PC-9 (cell line): ENCODE measurements around the gene SFSWAP. TPM values are rescaled to one million over a fixed set of nuclear protein-coding genes. Genes with fewer than 3 reads are reported as not detected.

Source experiments
- BruUV-seq: library from RNA; stranded (reverse); fragments of 400-500 nt; replicated peaks from 2 replicates; lab custom pipeline; 2021; lab: Mats Ljungman, UMichigan
- CTCF ChIA-PET: fragments of 300-600 bp; sonication (Branson Sonifier 250); formaldehyde crosslinking; loops from one replicate; lab custom pipeline; 2022; ENCODE audit warnings: antibody characterized with exemption; lab: Charles Lee
- POLR2A ChIA-PET: fragments of 300-600 bp; sonication (Branson Sonifier 250); formaldehyde crosslinking; loops from one replicate; lab custom pipeline; 2022; ENCODE audit warnings: antibody characterized with exemption; ENCODE audit not compliant: unreplicated experiment; lab: Charles Lee
- DNase-seq, 2 experiments: peaks; one replicate each; pipeline versions ENCODE4 v3.0.0 to v3.0.0-alpha.2; 2015 to 2022; ENCODE audit warnings: mixed read lengths in 1 of 2
- H2AFZ ChIP-seq: fragments of 200-600 bp; sonication (generic); 2 replicates; pipeline ENCODE4 v1.8.1; 2017; ENCODE audit warnings: antibody characterized with exemption
- H3F3A ChIP-seq: fragments of 200-600 bp; sonication (generic); 2 replicates; pipeline ENCODE4 v1.8.1; 2017; ENCODE audit warnings: antibody characterized with exemption, mild to moderate bottlenecking, low read depth; ENCODE audit not compliant: insufficient read depth
- H3K27ac ChIP-seq: fragments of 200-600 bp; sonication (generic); 2 replicates; pipeline ENCODE4 v1.6.1; 2016; ENCODE audit warnings: mixed run types
- H3K27me3 ChIP-seq: fragments of 200-600 bp; sonication (generic); 2 replicates; pipeline ENCODE4 v1.6.1; 2016; ENCODE audit warnings: low read depth, mixed run types; ENCODE audit not compliant: insufficient read depth
- H3K36me3 ChIP-seq: fragments of 200-600 bp; sonication (generic); 2 replicates; pipeline ENCODE4 v1.6.1; 2016; ENCODE audit warnings: low read depth, mixed run types
- H3K4me1 ChIP-seq: fragments of 200-600 bp; sonication (generic); replicated peaks from 2 replicates; pipeline ENCODE4 v1.6.1; 2016; ENCODE audit warnings: mixed run types; ENCODE audit not compliant: insufficient read depth
- H3K4me2 ChIP-seq: fragments of 200-600 bp; sonication (generic); 2 replicates; pipeline ENCODE4 v1.6.1; 2017; ENCODE audit warnings: mixed run types
- H3K4me3 ChIP-seq: fragments of 200-600 bp; sonication (generic); 2 replicates; pipeline ENCODE4 v1.6.1; 2016; ENCODE audit warnings: mixed run types
- H3K79me2 ChIP-seq: fragments of 200-600 bp; sonication (generic); 2 replicates; pipeline ENCODE4 v1.6.1; 2017; ENCODE audit warnings: low read depth, mixed run types
- H3K9me2 ChIP-seq: fragments of 200-600 bp; sonication (generic); 2 replicates; pipeline ENCODE4 v1.8.1; 2017; ENCODE audit warnings: mild to moderate bottlenecking; ENCODE audit not compliant: insufficient read depth
- H3K9me3 ChIP-seq: fragments of 200-600 bp; sonication (generic); 2 replicates; pipeline ENCODE4 v1.8.1; 2016; ENCODE audit warnings: low read depth; ENCODE audit not compliant: insufficient read depth
- H4K20me1 ChIP-seq: fragments of 200-600 bp; sonication (generic); 2 replicates; pipeline ENCODE4 v1.8.1; 2017; ENCODE audit not compliant: insufficient read depth
- CTCF ChIP-seq: fragments of 200-600 bp; sonication (generic); conservative IDR thresholded peaks from 2 replicates; pipeline ENCODE4 v1.6.1; 2017; ENCODE audit warnings: mixed run types, antibody characterized with exemption, mild to moderate bottlenecking, moderate library complexity
- EZH2 ChIP-seq: fragments of 200-600 bp; sonication (generic); IDR thresholded peaks from 2 replicates; pipeline ENCODE4 v1.8.0; 2017; ENCODE audit warnings: antibody characterized with exemption, low read depth
- intact Hi-C: fragments of 100-400 bp; cut with micrococcal nuclease; formaldehyde crosslinking; loops from one replicate; pipeline ENCODE4 v1.10.0; 2022; ENCODE audit not compliant: unreplicated experiment
- total RNA-seq: library from RNA; stranded (reverse); gene quantifications from 2 replicates; pipeline ENCODE4 v1.2.3, GENCODE V29; 2021

SFSWAP gene
- total RNA-seq, 1 experiment from 2014 or later, result 40.7 TPM

- H3K27me3 ChIP-seq, result no peaks in the 10 kb centered on the region
- H3F3A ChIP-seq, result peaks cover 38% of the 10 kb centered on the region
- peaks cover 14% of the 10 kb centered on the region; the same call in 1 of the 2 replicates for H3K79me2 ChIP-seq
- no peak overlapping the region for H2AFZ ChIP-seq
- no peaks in the 10 kb centered on the region for H3K9me3 ChIP-seq
- no peak for DNase-seq
- intact Hi-C loops, result no loop called here
- CTCF ChIA-PET, result no interaction called here
- no peaks in the 10 kb centered on the region for H3K9me2 ChIP-seq
- no peak overlapping the region for H3K27ac ChIP-seq
- 0 out of 2 replicates have a peak, but pooled peaks cover 3% of the 10 kb centered on the region for H4K20me1 ChIP-seq
- BruUV-seq, result no TSS peak
- peaks cover 18% of the 10 kb centered on the region; the same call in 1 of the 2 replicates for H3K36me3 ChIP-seq
- peaks cover 23% of the 10 kb centered on the region for H3K4me1 ChIP-seq
- no peak overlapping the region for H3K4me2 ChIP-seq
- no peak overlapping the region for H3K4me3 ChIP-seq
- POLR2A ChIA-PET, result no interaction called here
- TF ChIP-seq CTCF, result no peak
- no peak for TF ChIP-seq EZH2
Measured at GRCh38 chr12:131735153-131735456, 24.2 kb downstream of the SFSWAP start.

DNA sequence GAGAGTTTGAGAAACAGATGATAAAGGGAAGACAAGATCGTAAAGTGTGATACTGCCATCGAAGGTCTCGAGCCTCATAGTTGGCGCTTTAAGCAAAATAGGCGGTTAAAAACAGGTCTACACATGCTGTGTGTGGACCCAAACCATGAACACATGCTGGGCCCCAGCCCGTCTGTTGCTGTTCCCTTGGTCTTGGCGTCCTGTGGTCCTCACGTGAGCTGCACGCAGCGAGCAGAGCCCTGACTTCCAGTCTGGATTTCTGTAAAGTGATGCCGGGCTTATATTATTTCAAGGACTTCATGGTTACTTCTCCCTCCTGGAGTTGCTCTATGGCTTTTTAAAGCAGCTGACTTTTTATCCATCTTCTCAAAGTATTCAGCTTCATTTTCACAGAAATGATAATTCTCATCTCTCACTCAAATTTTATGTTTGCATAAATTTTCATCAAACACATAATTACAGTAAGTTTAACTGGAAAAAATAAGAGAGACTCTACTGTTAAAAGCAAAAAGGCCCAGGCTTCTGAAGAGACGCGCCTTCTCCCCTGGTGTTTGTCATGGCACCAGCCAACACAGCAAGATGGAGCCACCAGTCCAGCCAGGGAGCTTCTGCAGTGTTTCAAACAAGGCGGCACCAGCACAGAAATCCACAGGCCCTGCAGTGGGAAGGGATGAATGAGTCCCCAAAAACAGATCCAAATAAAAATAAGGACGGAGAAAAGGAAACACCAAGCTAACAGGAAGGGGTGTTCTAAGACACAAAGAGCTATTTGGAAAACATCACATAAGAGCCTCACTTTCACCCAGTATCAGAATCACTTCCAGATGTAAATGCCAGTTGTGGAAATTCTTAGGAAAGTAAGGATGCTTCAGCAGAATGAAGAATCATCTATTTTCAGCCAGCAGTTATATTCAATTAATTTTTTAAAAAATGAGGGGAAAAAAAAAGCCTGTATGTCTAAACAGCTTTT is 24.9 kb downstream of the SFSWAP start:
- H3K4me1 ChIP-seq, result peaks cover 23% of the 10 kb centered on the region
- no peaks in the 10 kb centered on the region for H3K9me3 ChIP-seq
- peak overlapping the region; percentile 60 for H3K27ac ChIP-seq
- ChIA-PET POLR2A (no interaction called here), CTCF (no interaction called here)
- no peak for TF ChIP-seq EZH2
- no peak for TF ChIP-seq CTCF
- peak overlapping the region; percentile 86; the same call in 1 of the 2 replicates for H3K4me2 ChIP-seq
- no peak for DNase-seq
- peaks cover 24% of the 10 kb centered on the region for H3K36me3 ChIP-seq
- H3F3A ChIP-seq, result peaks cover 38% of the 10 kb centered on the region
- H3K79me2 ChIP-seq, result peaks cover 15% of the 10 kb centered on the region; the same call in 1 of the 2 replicates
- 0 out of 2 replicates have a peak, but pooled peaks cover 3% of the 10 kb centered on the region for H4K20me1 ChIP-seq
- intact Hi-C loops, result loop anchor here (2.0 kb wide), 2 partner anchors 49 to 95 kb away; no protein-coding TSS in a partner anchor
- H3K4me3 ChIP-seq, result no peak overlapping the region
- H3K9me2 ChIP-seq, result no peaks in the 10 kb centered on the region
- H3K27me3 ChIP-seq, result no peaks in the 10 kb centered on the region
- no peak overlapping the region for H2AFZ ChIP-seq
- BruUV-seq, result no TSS peak

- H3F3A ChIP-seq, result peaks cover 38% of the 10 kb centered on the region
- no peaks in the 10 kb centered on the region for H3K9me3 ChIP-seq
- peak overlapping the region; percentile 60 for H3K27ac ChIP-seq
- H2AFZ ChIP-seq, result no peak overlapping the region; the same call in 1 of the 2 replicates
- no peaks in the 10 kb centered on the region for H3K9me2 ChIP-seq
- H3K4me3 ChIP-seq, result peak overlapping the region; percentile 26; the same call in 1 of the 2 replicates
- TSS peak; percentile 81 for BruUV-seq
- peak overlapping the region; percentile 86 for H3K4me2 ChIP-seq
- CTCF ChIA-PET, result no interaction called here
- DNase-seq, result no peak
- no peaks in the 10 kb centered on the region for H4K20me1 ChIP-seq
- H3K27me3 ChIP-seq, result no peaks in the 10 kb centered on the region
- intact Hi-C loops, result loop anchor here (2.0 kb wide), 2 partner anchors 48 to 94 kb away; no protein-coding TSS in a partner anchor
- peaks cover 25% of the 10 kb centered on the region for H3K36me3 ChIP-seq
- TF ChIP-seq CTCF (no peak), EZH2 (no peak)
- peaks cover 23% of the 10 kb centered on the region for H3K4me1 ChIP-seq
- H3K79me2 ChIP-seq, result peaks cover 15% of the 10 kb centered on the region; the same call in 1 of the 2 replicates
- POLR2A ChIA-PET, result interaction anchor here (0.6 kb wide), 1 partner anchor 1172 kb away, joined by 3 read pairs; no protein-coding TSS in a partner anchor
Measured at GRCh38 chr12:131736446-131737149, 25.7 kb downstream of the SFSWAP start.
